HFFc6 (cell line): ENCODE measurements around the gene CDK15. TPM values are rescaled to one million over a fixed set of nuclear protein-coding genes. Genes with fewer than 3 reads are reported as not detected.
A peak's percentile ranks its signal among the peaks of the same experiment; 100 is the strongest.

Source experiments
- DNase-seq: peaks from one replicate; pipeline ENCODE4 v3.0.0-alpha.2; 2018
- H3K27ac Mint-ChIP-seq: 2 replicates; pipeline ENCODE4 v1.8.0; 2020; ENCODE audit warnings: mild to moderate bottlenecking, mixed read lengths
- H3K27me3 Mint-ChIP-seq: 2 replicates; pipeline ENCODE4 v1.8.0; 2021; ENCODE audit warnings: mild to moderate bottlenecking, moderate library complexity, mixed read lengths; ENCODE audit not compliant: insufficient read depth
- H3K36me3 Mint-ChIP-seq: 2 replicates; pipeline ENCODE4 v1.8.0; 2021; ENCODE audit warnings: low read depth, mixed read lengths
- H3K4me1 Mint-ChIP-seq: 2 replicates; pipeline ENCODE4 v1.8.0; 2020; ENCODE audit warnings: low read depth, mixed read lengths
- H3K4me3 Mint-ChIP-seq: 2 replicates; pipeline ENCODE4 v1.8.0; 2020; ENCODE audit warnings: mild to moderate bottlenecking, moderate library complexity, mixed read lengths
- H3K9me3 Mint-ChIP-seq: 2 replicates; pipeline ENCODE4 v1.8.0; 2020; ENCODE audit warnings: mild to moderate bottlenecking, mixed read lengths
- total RNA-seq, 6 experiments: library from RNA; stranded (reverse); fragmentation: NEBNext Ultra II Directional; extraction: Animal tissue kit (Norgen Biotek cat#: 25700); gene quantifications; 2 replicates in 1 of 6; 3 replicates in 5 of 6; pipeline ENCODE4 v1.2.3, GENCODE V29; 2021
- TF ChIP-seq, protein P1 (sequence below): fragments of 200-600 bp; sonication (generic); IDR thresholded peaks from 2 replicates; pipeline ENCODE4 v1.5.0; 2021; ENCODE audit warnings: antibody characterized with exemption, mild to moderate bottlenecking

Gene CDK15
- total RNA-seq, 6 experiments from 2014 or later: 21.7 to 59.8 (median 49.4) TPM

DNA sequence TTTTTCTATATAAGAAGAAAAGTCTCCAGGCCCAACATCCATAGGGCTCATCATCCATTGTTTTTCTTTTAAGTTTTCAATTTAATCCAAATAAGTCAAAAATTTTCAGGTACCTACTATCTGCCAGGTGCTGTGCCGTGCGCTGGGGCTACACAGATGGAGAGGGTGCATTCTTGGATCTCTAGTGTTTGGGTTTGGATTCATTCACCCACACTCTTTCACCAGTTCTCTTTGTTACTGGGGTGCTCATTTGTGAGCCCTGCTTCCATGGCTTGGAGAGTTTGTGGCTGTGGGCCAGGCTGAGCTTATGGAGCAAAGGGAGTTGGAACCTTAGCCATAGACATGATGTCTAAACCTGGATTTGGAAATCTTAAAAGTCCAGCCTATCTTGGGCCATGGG lies 51.0 kb downstream of the CDK15 start:
- H3K4me1 Mint-ChIP-seq: peaks cover 87% of the 10 kb centered on the region
- TF ChIP-seq, protein P1, sequence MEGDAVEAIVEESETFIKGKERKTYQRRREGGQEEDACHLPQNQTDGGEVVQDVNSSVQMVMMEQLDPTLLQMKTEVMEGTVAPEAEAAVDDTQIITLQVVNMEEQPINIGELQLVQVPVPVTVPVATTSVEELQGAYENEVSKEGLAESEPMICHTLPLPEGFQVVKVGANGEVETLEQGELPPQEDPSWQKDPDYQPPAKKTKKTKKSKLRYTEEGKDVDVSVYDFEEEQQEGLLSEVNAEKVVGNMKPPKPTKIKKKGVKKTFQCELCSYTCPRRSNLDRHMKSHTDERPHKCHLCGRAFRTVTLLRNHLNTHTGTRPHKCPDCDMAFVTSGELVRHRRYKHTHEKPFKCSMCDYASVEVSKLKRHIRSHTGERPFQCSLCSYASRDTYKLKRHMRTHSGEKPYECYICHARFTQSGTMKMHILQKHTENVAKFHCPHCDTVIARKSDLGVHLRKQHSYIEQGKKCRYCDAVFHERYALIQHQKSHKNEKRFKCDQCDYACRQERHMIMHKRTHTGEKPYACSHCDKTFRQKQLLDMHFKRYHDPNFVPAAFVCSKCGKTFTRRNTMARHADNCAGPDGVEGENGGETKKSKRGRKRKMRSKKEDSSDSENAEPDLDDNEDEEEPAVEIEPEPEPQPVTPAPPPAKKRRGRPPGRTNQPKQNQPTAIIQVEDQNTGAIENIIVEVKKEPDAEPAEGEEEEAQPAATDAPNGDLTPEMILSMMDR: no peak

DNA sequence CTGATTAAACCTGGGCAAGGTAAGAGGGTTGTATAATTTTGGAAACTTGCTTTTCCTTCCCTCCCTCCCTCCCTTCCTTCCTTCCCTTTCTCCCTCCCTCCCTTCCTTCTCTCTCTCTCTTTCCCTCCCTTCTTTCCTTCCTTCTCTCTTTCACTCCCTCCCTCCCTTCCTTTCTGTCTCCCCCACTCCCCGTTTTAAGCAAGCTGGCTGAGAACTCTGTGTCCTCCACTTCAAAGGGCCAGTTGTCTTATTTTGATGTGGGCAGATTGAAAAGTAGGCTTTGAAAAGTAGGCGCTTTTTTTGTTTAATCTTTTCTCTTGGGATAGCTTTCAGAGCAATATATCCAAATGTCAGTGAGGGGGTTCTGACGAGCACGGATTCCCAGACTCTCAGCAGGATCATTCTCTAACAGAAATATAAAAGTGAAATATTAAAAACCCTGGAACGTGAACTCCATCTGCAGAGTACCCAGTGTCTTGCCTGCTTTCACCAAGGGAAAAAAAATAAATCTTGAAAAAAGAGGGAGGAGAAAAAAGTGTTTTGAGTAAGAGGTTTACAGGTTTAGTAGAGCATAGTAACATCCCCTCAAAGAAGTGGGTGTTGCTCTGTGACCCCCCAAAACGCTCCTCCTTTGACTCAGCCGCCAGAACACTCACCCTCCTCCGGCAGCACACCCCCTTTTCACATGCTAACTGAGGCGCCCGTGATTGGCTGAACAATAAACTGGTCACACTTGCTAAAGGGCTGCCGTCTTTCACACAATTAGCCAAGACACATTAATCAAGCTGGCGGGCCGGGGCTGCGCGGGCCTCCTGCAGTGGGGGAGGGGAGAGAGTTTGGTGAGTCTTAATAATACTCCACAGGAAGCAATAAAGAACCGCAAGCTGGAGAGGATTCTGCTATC lies 52.2 kb downstream of the CDK15 start:
- TF ChIP-seq, protein P1: no peak
- H3K36me3 Mint-ChIP-seq: peaks cover 32% of the 10 kb centered on the region
- DNase-seq: no peak
- H3K9me3 Mint-ChIP-seq: no peaks in the 10 kb centered on the region
- peaks cover 75% of the 10 kb centered on the region for H3K4me1 Mint-ChIP-seq
- peak overlapping the region; percentile 57 for H3K4me3 Mint-ChIP-seq
- H3K27ac Mint-ChIP-seq: peak overlapping the region; percentile 89
- no peaks in the 10 kb centered on the region; the same call in 1 of the 2 replicates for H3K27me3 Mint-ChIP-seq

More for the DNA sequence above, 51.0 kb downstream of the CDK15 start:
- no peak for DNase-seq
- H3K27me3 Mint-ChIP-seq: no peaks in the 10 kb centered on the region; the same call in 1 of the 2 replicates
- H3K27ac Mint-ChIP-seq: peak overlapping the region; percentile 89
- H3K9me3 Mint-ChIP-seq: no peaks in the 10 kb centered on the region
- H3K4me3 Mint-ChIP-seq: peak overlapping the region; percentile 28; the same call in 1 of the 2 replicates
- peaks cover 37% of the 10 kb centered on the region for H3K36me3 Mint-ChIP-seq

DNA sequence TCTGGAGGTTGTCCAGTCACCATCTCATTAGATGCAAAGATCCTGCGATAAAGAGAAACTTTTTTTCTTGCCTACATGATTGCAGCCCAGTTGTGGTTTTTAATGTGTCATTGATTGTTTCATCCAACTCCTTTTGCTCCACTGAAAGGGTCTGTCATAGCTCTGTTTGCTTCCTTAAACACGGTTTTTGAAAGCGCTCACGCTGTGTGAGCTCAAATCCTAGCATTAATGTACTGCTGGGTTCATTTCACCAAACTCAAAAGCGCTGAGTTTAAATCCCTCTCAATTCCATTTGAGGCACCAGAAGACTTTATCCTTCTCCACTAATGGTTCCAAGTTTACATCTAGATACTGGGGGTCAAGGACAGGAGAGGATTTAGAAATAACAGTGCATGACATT lies 53.6 kb downstream of the CDK15 start:
- TF ChIP-seq, protein P1: no peak
- DNase-seq: peak; percentile 92
- H3K27me3 Mint-ChIP-seq: no peaks in the 10 kb centered on the region
- peak overlapping the region; percentile 73 for H3K27ac Mint-ChIP-seq
- no peak overlapping the region; the same call in 1 of the 2 replicates for H3K4me3 Mint-ChIP-seq
- peaks cover 31% of the 10 kb centered on the region for H3K36me3 Mint-ChIP-seq
- no peaks in the 10 kb centered on the region for H3K9me3 Mint-ChIP-seq
- peaks cover 66% of the 10 kb centered on the region for H3K4me1 Mint-ChIP-seq

DNA sequence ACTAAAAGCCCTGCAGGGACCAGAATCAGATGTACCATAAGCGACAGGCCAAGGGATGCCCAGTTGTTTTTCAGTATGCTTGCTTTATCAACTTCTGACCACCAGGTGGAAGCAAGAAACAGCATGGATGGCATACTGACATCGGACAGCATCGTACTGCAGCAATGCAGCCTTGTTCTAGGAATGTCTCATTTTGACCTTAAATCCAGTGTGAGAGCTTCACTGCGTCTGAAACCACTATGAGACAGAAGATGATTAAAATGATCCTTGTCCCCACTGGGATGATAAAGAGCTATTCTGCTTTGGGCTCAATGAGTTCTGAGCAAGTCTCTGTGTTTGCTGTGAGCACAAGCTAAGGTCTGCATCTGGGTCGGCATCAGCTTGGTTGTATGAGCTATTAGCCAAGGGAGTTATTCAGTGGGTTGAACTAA lies 54.3 kb downstream of the CDK15 start:
- H3K27ac Mint-ChIP-seq: peak overlapping the region; percentile 73
- H3K36me3 Mint-ChIP-seq: peaks cover 25% of the 10 kb centered on the region
- H3K4me1 Mint-ChIP-seq: peaks cover 65% of the 10 kb centered on the region
- peak; percentile 89 for DNase-seq
- no peaks in the 10 kb centered on the region for H3K27me3 Mint-ChIP-seq
- TF ChIP-seq, protein P1: peak; percentile 95
- H3K4me3 Mint-ChIP-seq: peak overlapping the region; percentile 39
- H3K9me3 Mint-ChIP-seq: no peaks in the 10 kb centered on the region

DNA sequence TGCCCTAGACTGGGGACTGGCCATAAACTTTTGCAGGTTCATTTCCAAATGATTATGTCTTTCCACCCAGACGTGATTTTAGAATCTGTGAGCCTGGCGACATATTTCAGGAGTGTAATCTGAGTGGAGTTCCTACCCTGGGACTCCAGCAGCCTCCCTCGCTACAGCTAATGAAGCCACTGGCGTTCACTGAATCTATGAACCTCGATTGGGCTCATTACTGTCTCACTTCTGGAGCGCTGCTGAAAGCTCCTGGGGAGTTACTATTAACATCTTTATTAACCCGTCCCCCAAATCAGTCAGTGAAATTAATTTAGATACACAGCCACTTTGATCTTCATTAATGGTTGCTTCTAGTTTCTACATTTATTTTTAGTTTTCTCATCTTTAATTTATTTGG lies 56.5 kb downstream of the CDK15 start:
- peaks cover 28% of the 10 kb centered on the region for H3K36me3 Mint-ChIP-seq
- no peak overlapping the region for H3K27ac Mint-ChIP-seq
- TF ChIP-seq, protein P1: no peak
- DNase-seq: no peak
- H3K27me3 Mint-ChIP-seq: no peaks in the 10 kb centered on the region
- H3K4me1 Mint-ChIP-seq: peaks cover 67% of the 10 kb centered on the region
- no peak overlapping the region for H3K4me3 Mint-ChIP-seq
- no peaks in the 10 kb centered on the region for H3K9me3 Mint-ChIP-seq
